Body of pancreas (tissue), 4 donors: ENCODE results near the gene HSPA13.

Source experiments
- POLR2A ChIP-seq, 3 donors: fragments of 450-650 bp; IDR thresholded peaks; one replicate each; pipeline ENCODE4 v1.6.1; 2016; ENCODE audit warnings: antibody characterized with exemption in 3 of 3, mild to moderate bottlenecking in 2 of 3
- TF ChIP-seq, protein P1 (sequence below), 7 experiments: fragments of 450-650 bp in 4 of 7; fragments of 200-600 bp in 3 of 7; sonication (generic) in 3 of 7; IDR thresholded peaks; one replicate each; pipeline ENCODE4 v1.5.1; 2016 to 2019; ENCODE audit warnings: antibody characterized with exemption in 7 of 7

DNA sequence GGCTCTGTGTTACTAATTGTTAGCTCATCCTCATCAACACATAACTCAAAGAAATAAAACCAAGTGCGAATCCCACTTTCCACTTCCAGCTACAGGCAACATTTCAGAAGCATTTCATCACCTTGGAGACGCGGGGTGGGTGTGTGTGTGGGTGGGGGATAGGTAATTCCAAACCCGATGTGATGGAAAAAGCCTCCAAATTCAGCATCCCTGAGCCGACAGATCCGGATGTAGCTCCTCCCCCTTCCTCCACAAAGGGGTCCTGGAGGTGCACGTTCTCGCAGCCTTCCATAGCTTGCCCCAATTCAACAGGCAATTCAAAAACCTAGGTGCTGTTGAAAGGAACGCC lies 486 bp downstream of the HSPA13 start:
- TF ChIP-seq, protein P1, sequence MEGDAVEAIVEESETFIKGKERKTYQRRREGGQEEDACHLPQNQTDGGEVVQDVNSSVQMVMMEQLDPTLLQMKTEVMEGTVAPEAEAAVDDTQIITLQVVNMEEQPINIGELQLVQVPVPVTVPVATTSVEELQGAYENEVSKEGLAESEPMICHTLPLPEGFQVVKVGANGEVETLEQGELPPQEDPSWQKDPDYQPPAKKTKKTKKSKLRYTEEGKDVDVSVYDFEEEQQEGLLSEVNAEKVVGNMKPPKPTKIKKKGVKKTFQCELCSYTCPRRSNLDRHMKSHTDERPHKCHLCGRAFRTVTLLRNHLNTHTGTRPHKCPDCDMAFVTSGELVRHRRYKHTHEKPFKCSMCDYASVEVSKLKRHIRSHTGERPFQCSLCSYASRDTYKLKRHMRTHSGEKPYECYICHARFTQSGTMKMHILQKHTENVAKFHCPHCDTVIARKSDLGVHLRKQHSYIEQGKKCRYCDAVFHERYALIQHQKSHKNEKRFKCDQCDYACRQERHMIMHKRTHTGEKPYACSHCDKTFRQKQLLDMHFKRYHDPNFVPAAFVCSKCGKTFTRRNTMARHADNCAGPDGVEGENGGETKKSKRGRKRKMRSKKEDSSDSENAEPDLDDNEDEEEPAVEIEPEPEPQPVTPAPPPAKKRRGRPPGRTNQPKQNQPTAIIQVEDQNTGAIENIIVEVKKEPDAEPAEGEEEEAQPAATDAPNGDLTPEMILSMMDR (IDR thresholded peaks at IDR 0.05): no peak
- no peak for TF ChIP-seq POLR2A (IDR thresholded peaks at IDR 0.05)
